Measurements from ENCODE around the gene PREB.

GRCh38 chr2:27127883-27128667, 6.4 kb downstream of the PREB start:
- TF ChIP-seq CTCF (conservative IDR thresholded peaks at IDR 0.05; ENCODE audit: low read length), result no peak
- TF ChIP-seq EZH2phosphoT487 (IDR thresholded peaks at IDR 0.05; ENCODE audit: borderline replicate concordance, low read depth, low read length), result no peak
